ENCODE data around the gene NUDT1.

NUDT1 gene

GRCh38 chr7:2211259-2211880 is 30.7 kb upstream of the NUDT1 start (continued):
- no peak for TF ChIP-seq INSM2 (tag by site-specific recombination; IDR thresholded peaks at IDR 0.05)

- Histone ChIP-seq H3K4me3 (ENCODE audit: low read depth, low read length) (no peak overlapping the region), H3K36me3 (ENCODE audit: control insufficient read depth in 2 of 2, insufficient read depth in 1 of 2, low read length in 2 of 2) (peaks cover 7 to 89% of the 10 kb centered on the region in 2 experiments; a peak in 2 of 3 replicates), H3K4me1 (ENCODE audit: control insufficient read depth, insufficient read depth, low read length) (no peaks in the 10 kb centered on the region), H3K27ac (ENCODE audit: extremely low read depth, low read depth, low read length) (no peak overlapping the region), H3K9me3 (ENCODE audit: control insufficient read depth, insufficient read depth, low read depth, low read length) (no peaks in the 10 kb centered on the region)
- ChIA-PET POLR2A (no interaction called here), CTCF (interaction anchor here (1.1 kb wide), 1 partner anchor 17 kb away, joined by 3 read pairs; no protein-coding TSS in a partner anchor)
- TF ChIP-seq ZNF350 (tag by site-specific recombination; IDR thresholded peaks at IDR 0.05) = no peak
- no peak for TF ChIP-seq ZNF549 (tag by site-specific recombination; IDR thresholded peaks at IDR 0.05)
- TF ChIP-seq SETDB1 (IDR thresholded peaks at IDR 0.05; ENCODE audit: insufficient read length, low read length) = no peak
- TF ChIP-seq ZBTB48 (tag by site-specific recombination; IDR thresholded peaks at IDR 0.05) = no peak
- TF ChIP-seq ZNF138 (tag by site-specific recombination; IDR thresholded peaks at IDR 0.05; ENCODE audit: borderline replicate concordance) = no peak
- no peak for TF ChIP-seq ZNF664 (tag by site-specific recombination; IDR thresholded peaks at IDR 0.05)
- TF ChIP-seq PRDM2 (tag by site-specific recombination; IDR thresholded peaks at IDR 0.05; ENCODE audit: borderline replicate concordance) = no peak
- no peak for TF ChIP-seq ZNF423 (tag by site-specific recombination; IDR thresholded peaks at IDR 0.05)
- no peak for TF ChIP-seq SP2 (tag by site-specific recombination; IDR thresholded peaks at IDR 0.05)
- no peak for TF ChIP-seq ZNF121 (tag by site-specific recombination; IDR thresholded peaks at IDR 0.05)
- TF ChIP-seq ZNF639 (tag by site-specific recombination; IDR thresholded peaks at IDR 0.05) = no peak
- TF ChIP-seq ZNF776 (tag by site-specific recombination; IDR thresholded peaks at IDR 0.05; ENCODE audit: borderline replicate concordance) = no peak
- TF ChIP-seq ZNF660 (tag by site-specific recombination; IDR thresholded peaks at IDR 0.05) = no peak
- no peak for TF ChIP-seq ZNF248 (tag by site-specific recombination; IDR thresholded peaks at IDR 0.05)
- TF ChIP-seq TCF7L2 (IDR thresholded peaks at IDR 0.05; ENCODE audit: borderline replicate concordance, low read depth, low read length) = no peak
- TF ChIP-seq ZNF580 (tag by site-specific recombination; IDR thresholded peaks at IDR 0.05) = no peak
- no peak for TF ChIP-seq ZNF2 (tag by site-specific recombination; IDR thresholded peaks at IDR 0.05)
- TF ChIP-seq ZNF529 (tag by site-specific recombination; IDR thresholded peaks at IDR 0.05; ENCODE audit: insufficient replicate concordance) = no peak
Measured at GRCh38 chr7:2211926-2212325, 30.1 kb upstream of the NUDT1 start.

Data from HEK293 (cell line).